Peyer's patch (tissue), 4 donors: ENCODE results near the gene ZBTB46.

Source experiments
- POLR2A ChIP-seq, 2 donors: fragments of 450-650 bp; IDR thresholded peaks; one replicate each; pipeline ENCODE4 v1.5.1; 2017; ENCODE audit warnings: antibody characterized with exemption in 2 of 2, mild to moderate bottlenecking in 2 of 2, moderate library complexity in 2 of 2
- TF ChIP-seq, protein P1 (sequence below), 6 experiments: fragments of 450-650 bp in 4 of 6; fragments of 200-600 bp in 2 of 6; sonication (generic) in 1 of 6; IDR thresholded peaks; one replicate each; pipeline ENCODE4 v1.5.1; 2017 to 2019; ENCODE audit warnings: antibody characterized with exemption in 6 of 6, mild to moderate bottlenecking in 3 of 6, moderate library complexity in 1 of 6

DNA sequence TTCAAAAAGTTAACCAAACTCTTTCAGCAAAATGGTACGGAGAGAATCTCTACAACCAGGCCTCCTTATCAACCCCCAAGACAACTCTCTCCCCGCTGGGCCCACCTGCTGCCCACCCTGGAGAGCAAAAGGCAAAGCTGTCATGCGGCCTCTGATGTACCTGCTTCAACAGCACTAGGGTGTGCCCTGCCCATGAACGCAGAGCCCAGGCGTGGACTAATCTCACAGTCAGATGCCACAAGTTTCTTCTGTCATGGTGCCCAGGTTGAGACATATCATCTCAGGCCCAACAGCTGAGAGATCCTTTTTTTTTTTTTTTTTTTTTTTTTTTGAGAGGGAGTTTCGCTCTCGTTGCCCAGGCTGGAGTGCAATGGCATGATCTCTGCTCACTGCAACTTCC lies 65.2 kb downstream of the ZBTB46 start:
- TF ChIP-seq, protein P1, sequence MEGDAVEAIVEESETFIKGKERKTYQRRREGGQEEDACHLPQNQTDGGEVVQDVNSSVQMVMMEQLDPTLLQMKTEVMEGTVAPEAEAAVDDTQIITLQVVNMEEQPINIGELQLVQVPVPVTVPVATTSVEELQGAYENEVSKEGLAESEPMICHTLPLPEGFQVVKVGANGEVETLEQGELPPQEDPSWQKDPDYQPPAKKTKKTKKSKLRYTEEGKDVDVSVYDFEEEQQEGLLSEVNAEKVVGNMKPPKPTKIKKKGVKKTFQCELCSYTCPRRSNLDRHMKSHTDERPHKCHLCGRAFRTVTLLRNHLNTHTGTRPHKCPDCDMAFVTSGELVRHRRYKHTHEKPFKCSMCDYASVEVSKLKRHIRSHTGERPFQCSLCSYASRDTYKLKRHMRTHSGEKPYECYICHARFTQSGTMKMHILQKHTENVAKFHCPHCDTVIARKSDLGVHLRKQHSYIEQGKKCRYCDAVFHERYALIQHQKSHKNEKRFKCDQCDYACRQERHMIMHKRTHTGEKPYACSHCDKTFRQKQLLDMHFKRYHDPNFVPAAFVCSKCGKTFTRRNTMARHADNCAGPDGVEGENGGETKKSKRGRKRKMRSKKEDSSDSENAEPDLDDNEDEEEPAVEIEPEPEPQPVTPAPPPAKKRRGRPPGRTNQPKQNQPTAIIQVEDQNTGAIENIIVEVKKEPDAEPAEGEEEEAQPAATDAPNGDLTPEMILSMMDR (IDR thresholded peaks at IDR 0.05), result no peak
- no peak for TF ChIP-seq POLR2A (IDR thresholded peaks at IDR 0.05)
